OCI-LY7 (cell line): Measurements from ENCODE around the gene SLC16A12. TPM values are rescaled to one million over a fixed set of nuclear protein-coding genes. Genes with fewer than 3 reads are reported as not detected.

Experiments used
- BruUV-seq: library from RNA; stranded (reverse); fragments of 400-500 nt; replicated peaks from 2 replicates; lab custom pipeline; 2021; lab: Mats Ljungman, UMichigan
- CTCF ChIA-PET: fragments of 300-600 bp; sonication (Branson Sonifier 250); formaldehyde crosslinking; loops from one replicate; lab custom pipeline; 2022; ENCODE audit warnings: antibody characterized with exemption; ENCODE audit not compliant: unreplicated experiment; lab: Charles Lee
- POLR2A ChIA-PET: fragments of 300-600 bp; sonication (Branson Sonifier 250); formaldehyde crosslinking; loops from one replicate; lab custom pipeline; 2022; ENCODE audit warnings: antibody characterized with exemption; lab: Charles Lee
- DNase-seq: peaks from one replicate; pipeline ENCODE4 v3.0.0-alpha.2; 2015; ENCODE audit warnings: low spot score
- H2AFZ ChIP-seq: fragments of 200-600 bp; sonication (generic), shearing (Covaris generic); 2 replicates; pipeline ENCODE4 v1.6.1; 2014; ENCODE audit warnings: mild to moderate bottlenecking, antibody characterized with exemption, low read length, moderate library complexity
- H3K27ac ChIP-seq: fragments of 200-600 bp; sonication (generic); 2 replicates; pipeline ENCODE4 v1.5.1; 2014; ENCODE audit warnings: mixed run types, low read depth, mild to moderate bottlenecking, moderate library complexity, low read length, inconsistent platforms; ENCODE audit not compliant: poor library complexity, severe bottlenecking
- H3K36me3 ChIP-seq: fragments of 200-600 bp; sonication (generic); 2 replicates; pipeline ENCODE4 v1.6.1; 2014; ENCODE audit warnings: mild to moderate bottlenecking, antibody characterized with exemption, low read length, moderate library complexity, mixed read lengths; ENCODE audit not compliant: insufficient read depth
- H3K4me1 ChIP-seq: fragments of 200-600 bp; sonication (generic); 2 replicates; pipeline ENCODE4 v1.5.1; 2014; ENCODE audit warnings: mild to moderate bottlenecking, low read length; ENCODE audit not compliant: insufficient read depth, poor library complexity, severe bottlenecking
- H3K4me2 ChIP-seq: fragments of 200-600 bp; sonication (generic); 2 replicates; pipeline ENCODE4 v1.6.1; 2014; ENCODE audit warnings: mild to moderate bottlenecking, low read length
- H3K4me3 ChIP-seq: fragments of 200-600 bp; sonication (generic); 2 replicates; pipeline ENCODE4 v1.5.1; 2014; ENCODE audit warnings: mild to moderate bottlenecking, low read depth, low read length; ENCODE audit not compliant: poor library complexity, severe bottlenecking
- H3K79me2 ChIP-seq: fragments of 200-600 bp; sonication (generic); 2 replicates; pipeline ENCODE4 v1.6.1; 2016; ENCODE audit warnings: low read depth, mild to moderate bottlenecking, low read length, moderate library complexity, mixed read lengths; ENCODE audit not compliant: insufficient read depth
- H3K9me2 ChIP-seq: fragments of 200-600 bp; sonication (generic); 2 replicates; pipeline ENCODE4 v1.6.1; 2016; ENCODE audit warnings: mild to moderate bottlenecking, low read length, mixed read lengths; ENCODE audit not compliant: insufficient read depth
- H3K9me3 ChIP-seq: fragments of 200-600 bp; sonication (generic); 2 replicates; pipeline ENCODE4 v1.6.1; 2014; ENCODE audit warnings: mild to moderate bottlenecking, mixed run types, low read length, mixed read lengths
- H4K20me1 ChIP-seq: fragments of 200-600 bp; sonication (generic); 2 replicates; pipeline ENCODE4 v1.6.1; 2014; ENCODE audit warnings: mild to moderate bottlenecking, antibody characterized with exemption, low read length, moderate library complexity, mixed read lengths; ENCODE audit not compliant: insufficient read depth
- CTCF ChIP-seq: fragments of 200-600 bp; sonication (generic); conservative IDR thresholded peaks from 2 replicates; pipeline ENCODE4 v1.5.1; 2014; ENCODE audit warnings: mild to moderate bottlenecking, antibody characterized with exemption, low read length, moderate library complexity, mixed read lengths
- EZH2phosphoT487 ChIP-seq: fragments of 200-600 bp; sonication (generic); IDR thresholded peaks from 2 replicates; pipeline ENCODE4 v1.6.1; 2018; ENCODE audit warnings: low read depth, borderline replicate concordance, mild to moderate bottlenecking, mixed run types, antibody characterized with exemption, low read length, moderate library complexity, mixed read lengths
- intact Hi-C: fragments of 100-400 bp; cut with micrococcal nuclease; formaldehyde crosslinking; loops from one replicate; pipeline ENCODE4 v1.10.0; 2022; ENCODE audit not compliant: unreplicated experiment
- total RNA-seq, 2 experiments: library from RNA; depleted of rRNA in 1 of 2; stranded (reverse); fragments of >200 nt in 1 of 2; shearing (Covaris generic) in 1 of 2; gene quantifications; 2 replicates each; pipeline ENCODE4 v1.2.3, GENCODE V29; 2014 to 2022

SLC16A12 gene
- total RNA-seq, 2 experiments from 2014 or later = not detected

GRCh38 chr10:89398003-89398749 is 137.2 kb downstream of the SLC16A12 start:
- no peaks in the 10 kb centered on the region for H3K79me2 ChIP-seq
- no peaks in the 10 kb centered on the region for H3K4me1 ChIP-seq
- H2AFZ ChIP-seq = no peak overlapping the region
- no TSS peak for BruUV-seq
- DNase-seq = no peak
- H4K20me1 ChIP-seq = no peaks in the 10 kb centered on the region
- H3K36me3 ChIP-seq = no peaks in the 10 kb centered on the region
- CTCF ChIA-PET = no interaction called here
- POLR2A ChIA-PET = interaction anchor here (1.5 kb wide), 1 partner anchor 11 kb away, joined by 4 read pairs; no protein-coding TSS in a partner anchor
- intact Hi-C loops = no loop called here
- no peak for TF ChIP-seq CTCF
- TF ChIP-seq EZH2phosphoT487 = no peak
- H3K9me2 ChIP-seq = no peaks in the 10 kb centered on the region
- no peaks in the 10 kb centered on the region for H3K9me3 ChIP-seq
- H3K27ac ChIP-seq = no peak overlapping the region
- H3K4me2 ChIP-seq = no peak overlapping the region
- H3K4me3 ChIP-seq = no peak overlapping the region

GRCh38 chr10:89395141-89395540 is 140.3 kb downstream of the SLC16A12 start:
- ChIA-PET POLR2A (no interaction called here), CTCF (no interaction called here)

More at GRCh38 chr10:89395141-89395540, 140.3 kb downstream of the SLC16A12 start:
- H4K20me1 ChIP-seq = no peaks in the 10 kb centered on the region
- peaks cover 7% of the 10 kb centered on the region for H3K4me1 ChIP-seq
- H3K36me3 ChIP-seq = no peaks in the 10 kb centered on the region
- no TSS peak for BruUV-seq
- intact Hi-C loops = no loop called here
- H3K9me3 ChIP-seq = no peaks in the 10 kb centered on the region
- H3K79me2 ChIP-seq = no peaks in the 10 kb centered on the region
- TF ChIP-seq CTCF = no peak
- no peak for TF ChIP-seq EZH2phosphoT487
- H2AFZ ChIP-seq = no peak overlapping the region
- H3K9me2 ChIP-seq = no peaks in the 10 kb centered on the region
- no peak for DNase-seq
- H3K4me2 ChIP-seq = no peak overlapping the region
- H3K4me3 ChIP-seq = no peak overlapping the region
- no peak overlapping the region for H3K27ac ChIP-seq
